ENCODE data around the gene VSX1. TPM values are rescaled to one million over a fixed set of nuclear protein-coding genes. Genes with fewer than 3 reads are reported as not detected.

Gene VSX1
- total RNA-seq, 2 donors from 2014 or later, result not detected

DNA sequence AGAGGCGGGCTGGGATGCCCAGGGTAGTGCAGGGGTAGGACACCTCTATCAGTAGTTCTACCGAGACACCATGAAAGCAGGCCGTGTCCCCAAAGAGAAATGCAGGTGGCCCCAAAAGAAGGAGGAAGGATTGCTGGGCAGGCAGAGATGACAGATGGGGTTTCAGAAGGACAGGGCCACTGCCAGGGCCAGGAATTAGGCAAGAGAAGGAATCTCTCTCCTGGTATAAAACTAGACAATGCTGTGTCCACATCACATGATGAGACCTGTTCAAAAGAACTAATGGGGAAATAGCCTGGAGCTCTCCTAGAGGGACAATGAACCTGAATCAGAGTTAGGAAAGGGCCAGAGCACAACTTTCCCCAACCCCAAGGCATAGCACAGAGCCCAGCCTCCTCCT lies 21.6 kb upstream of the VSX1 start:
- no peak overlapping the region for H3K4me3 Mint-ChIP-seq
- H3K9me3 Mint-ChIP-seq, result peaks cover 5% of the 10 kb centered on the region
- no peaks in the 10 kb centered on the region for H3K36me3 ChIP-seq (ENCODE audit: control insufficient read depth, insufficient read depth, low read length)
- H3K27ac Mint-ChIP-seq, result no peak overlapping the region
- TF ChIP-seq, protein P1, sequence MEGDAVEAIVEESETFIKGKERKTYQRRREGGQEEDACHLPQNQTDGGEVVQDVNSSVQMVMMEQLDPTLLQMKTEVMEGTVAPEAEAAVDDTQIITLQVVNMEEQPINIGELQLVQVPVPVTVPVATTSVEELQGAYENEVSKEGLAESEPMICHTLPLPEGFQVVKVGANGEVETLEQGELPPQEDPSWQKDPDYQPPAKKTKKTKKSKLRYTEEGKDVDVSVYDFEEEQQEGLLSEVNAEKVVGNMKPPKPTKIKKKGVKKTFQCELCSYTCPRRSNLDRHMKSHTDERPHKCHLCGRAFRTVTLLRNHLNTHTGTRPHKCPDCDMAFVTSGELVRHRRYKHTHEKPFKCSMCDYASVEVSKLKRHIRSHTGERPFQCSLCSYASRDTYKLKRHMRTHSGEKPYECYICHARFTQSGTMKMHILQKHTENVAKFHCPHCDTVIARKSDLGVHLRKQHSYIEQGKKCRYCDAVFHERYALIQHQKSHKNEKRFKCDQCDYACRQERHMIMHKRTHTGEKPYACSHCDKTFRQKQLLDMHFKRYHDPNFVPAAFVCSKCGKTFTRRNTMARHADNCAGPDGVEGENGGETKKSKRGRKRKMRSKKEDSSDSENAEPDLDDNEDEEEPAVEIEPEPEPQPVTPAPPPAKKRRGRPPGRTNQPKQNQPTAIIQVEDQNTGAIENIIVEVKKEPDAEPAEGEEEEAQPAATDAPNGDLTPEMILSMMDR (conservative IDR thresholded peaks at IDR 0.05), result no peak
- DNase-seq, result no peak
- H3K4me3 ChIP-seq (ENCODE audit: low read length), result no peak overlapping the region
- no peak overlapping the region for H3K27ac ChIP-seq (ENCODE audit: low read depth, low read length)
- H3K27me3 ChIP-seq (ENCODE audit: control insufficient read depth, insufficient read depth, low read length, poor library complexity, severe bottlenecking), result peaks cover 4% of the 10 kb centered on the region
- H3K27me3 Mint-ChIP-seq (ENCODE audit: insufficient read depth), result peaks cover 19% of the 10 kb centered on the region
- WGBS, 2 experiments (ENCODE audit: insufficient coverage in 1 of 2, insufficient read length in 1 of 2), result 88 to 91% methylated on average over 3 of the region's 3 CpGs
- H3K4me1 Mint-ChIP-seq, result no peaks in the 10 kb centered on the region
- no peaks in the 10 kb centered on the region for H3K9me3 ChIP-seq (ENCODE audit: control insufficient read depth, low read length)
- no peak overlapping the region for H3K9ac ChIP-seq (ENCODE audit: extremely low read depth, low read length, poor library complexity, severe bottlenecking)
- no peaks in the 10 kb centered on the region for H3K36me3 Mint-ChIP-seq (ENCODE audit: low read depth)
- no peaks in the 10 kb centered on the region for H3K4me1 ChIP-seq (ENCODE audit: control insufficient read depth, insufficient read depth, low read length)

- TF ChIP-seq, protein P1 (conservative IDR thresholded peaks at IDR 0.05), result no peak
Measured at GRCh38 chr20:25100914-25101313, 19.0 kb upstream of the VSX1 start.

GRCh38 chr20:25099601-25100140 lies 17.7 kb upstream of the VSX1 start:
- TF ChIP-seq, protein P1 (conservative IDR thresholded peaks at IDR 0.05), result no peak
- Histone ChIP-seq H3K36me3 (ENCODE audit: control insufficient read depth, insufficient read depth, low read length) (no peaks in the 10 kb centered on the region), H3K27ac (ENCODE audit: low read depth, low read length) (no peak overlapping the region), H3K9me3 (ENCODE audit: control insufficient read depth, low read length) (no peaks in the 10 kb centered on the region), H3K9ac (ENCODE audit: extremely low read depth, low read length, poor library complexity, severe bottlenecking) (no peak overlapping the region), H3K27me3 (ENCODE audit: control insufficient read depth, insufficient read depth, low read length, poor library complexity, severe bottlenecking) (peaks cover 13% of the 10 kb centered on the region), H3K4me3 (ENCODE audit: low read length) (no peak overlapping the region), H3K4me1 (ENCODE audit: control insufficient read depth, insufficient read depth, low read length) (no peaks in the 10 kb centered on the region)
- Mint-ChIP-seq H3K36me3 (ENCODE audit: low read depth) (no peaks in the 10 kb centered on the region), H3K27ac (no peak overlapping the region), H3K4me3 (no peak overlapping the region), H3K4me1 (no peaks in the 10 kb centered on the region), H3K9me3 (no peaks in the 10 kb centered on the region), H3K27me3 (ENCODE audit: insufficient read depth) (peaks cover 7% of the 10 kb centered on the region)
- no peak for DNase-seq
- WGBS, 2 experiments (ENCODE audit: insufficient coverage in 1 of 2, insufficient read length in 1 of 2), result 88 to 92% methylated on average over 2 to 4 of the region's 4 CpGs

More at GRCh38 chr20:25100914-25101313, 19.0 kb upstream of the VSX1 start:
- DNase-seq, result no peak
- H3K27me3 ChIP-seq (ENCODE audit: control insufficient read depth, insufficient read depth, low read length, poor library complexity, severe bottlenecking), result peaks cover 4% of the 10 kb centered on the region
- H3K9ac ChIP-seq (ENCODE audit: extremely low read depth, low read length, poor library complexity, severe bottlenecking), result no peak overlapping the region
- 89 to 90% methylated on average over 2 to 3 of the region's 3 CpGs for WGBS, 2 experiments (ENCODE audit: insufficient coverage in 1 of 2, insufficient read length in 1 of 2)
- no peak overlapping the region for H3K27ac Mint-ChIP-seq
- H3K27ac ChIP-seq (ENCODE audit: low read depth, low read length), result no peak overlapping the region
- peaks cover 5% of the 10 kb centered on the region for H3K9me3 Mint-ChIP-seq
- peaks cover 10% of the 10 kb centered on the region for H3K27me3 Mint-ChIP-seq (ENCODE audit: insufficient read depth)
- H3K36me3 ChIP-seq (ENCODE audit: control insufficient read depth, insufficient read depth, low read length), result no peaks in the 10 kb centered on the region
- H3K9me3 ChIP-seq (ENCODE audit: control insufficient read depth, low read length), result no peaks in the 10 kb centered on the region
- no peak overlapping the region for H3K4me3 Mint-ChIP-seq
- no peak overlapping the region for H3K4me3 ChIP-seq (ENCODE audit: low read length)
- H3K4me1 Mint-ChIP-seq, result no peaks in the 10 kb centered on the region
- no peaks in the 10 kb centered on the region for H3K4me1 ChIP-seq (ENCODE audit: control insufficient read depth, insufficient read depth, low read length)
- no peaks in the 10 kb centered on the region for H3K36me3 Mint-ChIP-seq (ENCODE audit: low read depth)

All from endodermal cell (in vitro differentiated cells).